NCI-H2196 (cell line): ENCODE measurements around the gene CKB.

Experiments
- DNase-seq: peaks from one replicate; lab custom pipeline; 2025; ENCODE audit not compliant: unreplicated experiment; lab: John Stamatoyannopoulos, UW

Gene CKB

GRCh38 chr14:103492156-103492925, 30.3 kb downstream of the CKB start:
- DNase-seq: no peak

- DNase-seq: no peak
Measured at GRCh38 chr14:103491691-103492090, 30.9 kb downstream of the CKB start.

DNA sequence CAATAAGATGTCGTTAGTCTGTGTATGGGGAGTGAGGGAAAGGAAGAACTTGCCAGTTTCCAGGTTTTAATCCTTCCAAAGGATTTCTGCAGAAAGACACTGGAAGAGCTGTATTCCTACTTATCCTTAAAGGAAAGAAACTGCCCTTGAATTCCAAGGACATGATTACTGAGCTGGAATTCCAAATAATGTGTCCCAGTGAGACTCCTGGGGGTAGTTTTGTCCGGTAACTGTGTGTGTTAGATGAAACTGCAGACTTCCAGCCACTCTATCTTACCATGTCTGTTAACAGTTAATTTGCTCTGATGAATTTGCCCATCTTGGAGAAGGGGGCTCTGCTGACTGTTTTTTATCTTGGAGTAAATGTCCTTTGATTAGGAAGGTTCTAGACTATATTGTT, 33.0 kb downstream of the CKB start:
- DNase-seq: no peak

GRCh38 chr14:103488960-103489359, 33.7 kb downstream of the CKB start:
- no peak for DNase-seq

DNA sequence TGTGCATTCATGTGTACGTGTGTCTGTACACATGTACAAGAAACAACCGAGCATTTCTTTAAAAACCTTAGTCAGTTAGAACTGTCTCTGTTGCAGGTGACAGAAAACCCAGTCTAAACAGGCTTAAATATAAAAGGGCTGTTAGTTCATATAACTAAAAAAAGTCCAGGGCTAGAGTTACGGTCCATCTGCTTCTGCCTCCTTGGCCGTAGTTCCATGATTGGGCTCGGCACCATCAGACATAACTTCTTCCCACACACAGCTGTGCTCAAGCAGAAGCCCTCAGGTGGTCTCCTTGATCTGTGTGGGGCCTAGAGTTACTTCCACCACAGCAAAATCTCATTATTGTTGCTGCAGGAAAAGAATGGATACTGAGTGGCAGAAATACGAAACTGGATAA, 34.6 kb downstream of the CKB start:
- DNase-seq: no peak

GRCh38 chr14:103485504-103485903, 37.1 kb downstream of the CKB start:
- DNase-seq: no peak

DNA sequence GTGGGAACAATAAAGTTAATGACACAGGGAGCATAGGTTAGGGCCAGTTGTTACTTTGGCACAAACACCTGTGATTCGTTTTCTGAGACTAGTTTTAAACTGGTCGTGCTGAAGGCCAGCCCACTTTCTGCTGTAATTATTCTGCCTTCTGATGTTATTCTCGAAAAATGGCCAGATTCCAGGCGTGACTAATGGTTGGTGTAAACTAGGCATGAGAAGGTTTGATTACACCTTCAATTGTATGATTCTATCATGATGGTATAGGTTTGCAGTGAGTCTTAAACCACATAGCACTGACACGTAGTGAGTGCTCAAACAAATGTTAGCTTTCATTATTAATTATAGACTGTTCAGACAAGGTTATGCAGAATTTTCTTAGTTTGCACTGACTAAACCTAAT, 39.0 kb downstream of the CKB start:
- peak; percentile 61 for DNase-seq

GRCh38 chr14:103480595-103480994, 42.0 kb downstream of the CKB start:
- no peak for DNase-seq

DNA sequence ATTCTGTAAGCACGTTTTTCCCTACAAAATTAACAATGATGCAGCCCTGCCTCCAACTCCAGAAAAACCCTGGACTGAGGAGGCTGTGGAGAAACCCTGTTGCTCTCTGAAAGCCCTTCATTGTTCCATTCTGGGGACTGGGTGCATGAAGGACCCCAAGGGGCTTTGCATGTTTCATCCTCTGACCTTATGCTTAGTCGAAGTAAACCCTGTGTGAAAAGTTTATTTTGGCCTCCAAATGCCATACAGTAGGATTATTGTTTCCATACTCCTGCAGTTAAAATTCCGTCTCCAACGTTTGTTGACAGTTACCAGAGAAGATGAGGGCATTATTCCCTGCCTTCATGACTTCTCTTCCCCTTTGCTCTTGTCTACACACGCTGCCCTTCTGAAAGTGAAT, 46.0 kb downstream of the CKB start:
- DNase-seq: no peak

- DNase-seq: no peak
Measured at GRCh38 chr14:103476065-103476464, 46.6 kb downstream of the CKB start.

DNA sequence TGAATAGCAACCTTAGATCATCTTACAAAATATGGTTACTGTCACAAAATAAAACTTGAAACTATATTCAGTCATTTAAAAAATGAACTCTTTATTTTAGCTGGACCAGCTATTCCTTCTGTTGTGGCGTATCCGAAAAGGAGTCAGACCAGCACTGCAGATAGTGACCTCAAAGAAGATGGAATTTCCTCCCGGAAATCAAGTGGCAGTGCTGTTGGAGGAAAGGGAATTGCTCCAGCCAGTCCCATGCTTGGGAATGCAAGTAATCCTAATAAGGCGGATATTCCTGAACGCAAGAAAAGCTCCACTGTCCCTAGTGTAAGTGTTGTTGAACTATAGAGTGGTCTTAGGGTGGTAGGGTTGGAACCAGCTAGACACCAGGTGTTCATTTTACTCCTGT, 47.7 kb downstream of the CKB start:
- no peak for DNase-seq

DNA sequence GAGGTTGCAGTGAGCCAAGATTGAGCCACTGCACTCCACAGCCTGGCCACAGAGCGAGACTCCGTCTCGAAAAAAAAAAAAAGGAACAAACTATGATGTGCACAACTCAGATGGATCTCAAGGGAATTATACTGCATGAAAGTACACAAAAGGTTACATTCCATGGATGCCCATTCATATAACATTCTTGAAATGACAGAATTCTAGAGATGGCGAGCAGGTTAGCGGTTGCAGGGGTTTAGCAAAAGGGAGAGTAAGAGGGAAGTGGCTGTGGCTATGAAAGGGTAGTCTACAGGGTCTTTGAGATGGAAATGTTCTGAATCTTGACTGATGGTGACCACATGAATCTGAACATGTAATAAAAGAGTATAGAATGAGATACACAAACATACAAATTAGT, 49.7 kb downstream of the CKB start:
- no peak for DNase-seq
